ENCODE data around the gene RRAD.
A peak's percentile ranks its signal among the peaks of the same experiment; 100 is the strongest.

Gene RRAD

GRCh38 chr16:66934138-66934838, 9.0 kb upstream of the RRAD start, which contains the start of gene CIAO2B:
Gene CIAO2B, minus strand, starts transcription at chr16:66934402. Its CDS starts 38 bp downstream, at chr16:66934364.
- DNase-seq (ENCODE audit: low read depth): peak; percentile 52

GRCh38 chr16:66933776-66934137, 8.4 kb upstream of the RRAD start:
- no peak for DNase-seq (ENCODE audit: low read depth)

GRCh38 chr16:66932076-66932475, 6.7 kb upstream of the RRAD start:
- DNase-seq (ENCODE audit: low read depth): no peak

GRCh38 chr16:66931665-66932064, 6.3 kb upstream of the RRAD start:
- DNase-seq (ENCODE audit: low read depth): no peak

- no peak for DNase-seq (ENCODE audit: low read depth)
These were observed 4.9 kb upstream of the RRAD start for GRCh38 chr16:66930189-66930588.

GRCh38 chr16:66928702-66929388, 3.5 kb upstream of the RRAD start:
- no peak for DNase-seq (ENCODE audit: low read depth)

- no peak for DNase-seq (ENCODE audit: low read depth)
These were observed 2.7 kb upstream of the RRAD start for GRCh38 chr16:66927918-66928649.

GRCh38 chr16:66926961-66927436, 1.7 kb upstream of the RRAD start:
- DNase-seq (ENCODE audit: low read depth): peak; percentile 35

GRCh38 chr16:66926171-66926947, 1.0 kb upstream of the RRAD start:
- DNase-seq (ENCODE audit: low read depth): no peak

- DNase-seq (ENCODE audit: low read depth): no peak
These were observed 611 bp downstream of the RRAD start for GRCh38 chr16:66924527-66925321.

- DNase-seq (ENCODE audit: low read depth): no peak
These were observed 1.5 kb downstream of the RRAD start for GRCh38 chr16:66923866-66924265.

GRCh38 chr16:66923247-66923731, 2.0 kb downstream of the RRAD start:
- DNase-seq (ENCODE audit: low read depth): no peak

- no peak for DNase-seq (ENCODE audit: low read depth)
These were observed 3.4 kb downstream of the RRAD start for GRCh38 chr16:66921729-66922450.

GRCh38 chr16:66920924-66921680, 4.2 kb downstream of the RRAD start:
- DNase-seq (ENCODE audit: low read depth): no peak

- no peak for DNase-seq (ENCODE audit: low read depth)
These were observed 5.1 kb downstream of the RRAD start for GRCh38 chr16:66920299-66920590.

- no peak for DNase-seq (ENCODE audit: low read depth)
These were observed 5.6 kb downstream of the RRAD start for GRCh38 chr16:66919569-66920298.

- DNase-seq (ENCODE audit: low read depth): no peak
These were observed 6.3 kb downstream of the RRAD start, which contains the start of gene CDH16 for GRCh38 chr16:66918803-66919568. Gene CDH16, minus strand, starts transcription at chr16:66918885. Its CDS starts 820 bp downstream, at chr16:66918065.

GRCh38 chr16:66918355-66918754, 7.0 kb downstream of the RRAD start:
- no peak for DNase-seq (ENCODE audit: low read depth)
